Body of pancreas (tissue), 4 donors: ENCODE results near the gene AOC3. TPM values are rescaled to one million over a fixed set of nuclear protein-coding genes. Genes with fewer than 3 reads are reported as not detected.
A peak's percentile ranks its signal among the peaks of the same experiment; 100 is the strongest.

Experiments
- ATAC-seq: fragments of 150-250 bp; one replicate; pipeline ENCODE4 v1.9.1; 2016
- DNase-seq, 4 donors: peaks; one replicate each; pipeline ENCODE4 v3.0.0-alpha.2; 2019
- H3K27ac ChIP-seq, 4 donors: fragments of 200-600 bp; sonication (generic); 1 replicate in 3 of 4; 2 replicates in 1 of 4; pipeline versions ENCODE4 v1.5.1 to v1.6.1; 2016 to 2019; ENCODE audit warnings: mild to moderate bottlenecking in 1 of 4, mixed read lengths in 1 of 4, moderate library complexity in 1 of 4
- H3K27me3 ChIP-seq, 2 donors: fragments of 200-600 bp; sonication (generic); one replicate each; pipeline ENCODE4 v1.6.0; 2016; ENCODE audit warnings: mild to moderate bottlenecking in 1 of 2
- H3K36me3 ChIP-seq, 2 donors: fragments of 200-600 bp; sonication (generic); replicated peaks in 1 of 2; 2 replicates each; pipeline ENCODE4 v1.5.1; 2016; ENCODE audit warnings: low read depth in 2 of 2; ENCODE audit not compliant: insufficient read depth in 1 of 2
- H3K4me1 ChIP-seq: fragments of 200-600 bp; sonication (generic); one replicate; pipeline ENCODE4 v1.6.0; 2016
- H3K4me3 ChIP-seq, 2 donors: fragments of 200-600 bp; sonication (generic); 1 replicate in 1 of 2; 2 replicates in 1 of 2; pipeline ENCODE4 v1.5.1; 2016 to 2019
- H3K9me3 ChIP-seq, 3 donors: fragments of 200-600 bp; sonication (generic); 1 replicate in 2 of 3; 2 replicates in 1 of 3; pipeline ENCODE4 v1.5.1; 2016
- CTCF ChIP-seq, 7 experiments: fragments of 450-650 bp in 4 of 7; fragments of 200-600 bp in 3 of 7; sonication (generic) in 3 of 7; IDR thresholded peaks; one replicate each; pipeline ENCODE4 v1.5.1; 2016 to 2019; ENCODE audit warnings: antibody characterized with exemption in 7 of 7
- POLR2A ChIP-seq, 3 donors: fragments of 450-650 bp; IDR thresholded peaks; one replicate each; pipeline ENCODE4 v1.6.1; 2016; ENCODE audit warnings: antibody characterized with exemption in 3 of 3, mild to moderate bottlenecking in 2 of 3
- WGBS, 2 donors: methylation state at CpG; one replicate each; pipeline ENCODE4 v1.1.5; 2017; 5-methylcytosine and 5-hydroxymethylcytosine counted together
- intact Hi-C: fragments of 100-400 bp; cut with DNase I; formaldehyde crosslinking; loops from one replicate; pipeline ENCODE4 v1.15.1; 2023
- total RNA-seq, 2 donors: library from RNA; depleted of rRNA; stranded (reverse); fragments of >200 nt; gene quantifications; one replicate each; pipeline ENCODE4 v1.1.0, GENCODE V29; 2016

Gene AOC3
- total RNA-seq, 2 donors from 2014 or later, result 6.5 to 55.7 TPM

- DNase-seq (peak in 3 of 4 donors; percentile 45 to 58 (median 47)), ATAC-seq (no peak)
- peak overlapping the region in 2 of 4 donors; percentile 48 to 59 for H3K27ac ChIP-seq
- no peak overlapping the region for H3K4me3 ChIP-seq
- H3K9me3 ChIP-seq, result no peaks in the 10 kb centered on the region
- intact Hi-C loops, result no loop called here
- WGBS, 2 donors, result 5 to 11% methylated on average over 3 of the region's 3 CpGs
- no peaks in the 10 kb centered on the region for H3K27me3 ChIP-seq
- H3K36me3 ChIP-seq, result peaks cover 5 to 18% of the 10 kb centered on the region in 2 donors
- TF ChIP-seq POLR2A (IDR thresholded peaks at IDR 0.05) (no peak), CTCF (IDR thresholded peaks at IDR 0.05) (no peak)
- H3K4me1 ChIP-seq, result peaks cover 24% of the 10 kb centered on the region
These were observed 41.7 kb upstream of the AOC3 start for GRCh38 chr17:42809250-42809649.

DNA sequence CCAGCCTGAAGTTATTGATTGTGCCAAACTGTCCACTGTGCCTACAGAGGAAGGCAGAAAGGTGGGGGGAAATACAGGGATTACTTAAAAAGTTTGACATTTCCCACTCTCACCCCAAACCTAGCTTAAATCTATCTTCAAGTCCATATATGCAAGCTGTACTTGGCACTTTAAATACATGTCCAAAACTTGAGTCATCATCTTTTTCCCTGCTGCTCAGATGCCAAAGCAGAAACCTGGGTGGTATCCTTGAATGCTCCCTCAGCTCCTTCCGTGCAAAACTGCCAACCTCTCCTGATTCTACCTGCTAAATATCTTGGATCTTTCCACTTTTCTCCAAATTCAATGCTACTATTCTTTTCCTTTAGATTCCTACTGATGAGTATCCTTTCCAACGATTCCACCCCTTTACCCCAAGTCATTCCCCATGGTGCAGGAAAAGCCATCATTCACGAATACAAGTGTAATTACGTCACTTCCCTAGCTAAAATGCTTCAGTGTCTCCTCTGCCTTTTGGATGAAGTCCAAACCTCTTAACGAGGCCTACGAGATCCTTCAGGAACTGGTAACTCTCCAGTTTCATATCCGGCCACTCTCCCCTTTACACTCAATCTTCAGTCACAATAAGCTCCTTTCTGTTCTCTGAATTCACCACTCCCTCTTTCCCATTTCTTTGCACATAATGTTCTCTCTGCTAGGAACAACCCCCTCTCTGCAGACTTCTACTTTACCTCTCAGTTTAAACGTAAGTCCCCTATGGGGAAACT is 36.2 kb upstream of the AOC3 start:
- intact Hi-C loops, result no loop called here
- TF ChIP-seq POLR2A (IDR thresholded peaks at IDR 0.05) (no peak), CTCF (IDR thresholded peaks at IDR 0.05) (no peak)
- DNase-seq (no peak), ATAC-seq (no peak)
- H3K4me3 ChIP-seq, result no peak overlapping the region
- H3K9me3 ChIP-seq, result no peaks in the 10 kb centered on the region
- 64 to 82% methylated on average over 8 of the region's 8 CpGs for WGBS, 2 donors
- H3K27ac ChIP-seq, result no peak overlapping the region
- no peaks in the 10 kb centered on the region for H3K27me3 ChIP-seq
- H3K36me3 ChIP-seq, result peaks cover 28 to 50% of the 10 kb centered on the region in 2 donors
- H3K4me1 ChIP-seq, result no peaks in the 10 kb centered on the region

DNA sequence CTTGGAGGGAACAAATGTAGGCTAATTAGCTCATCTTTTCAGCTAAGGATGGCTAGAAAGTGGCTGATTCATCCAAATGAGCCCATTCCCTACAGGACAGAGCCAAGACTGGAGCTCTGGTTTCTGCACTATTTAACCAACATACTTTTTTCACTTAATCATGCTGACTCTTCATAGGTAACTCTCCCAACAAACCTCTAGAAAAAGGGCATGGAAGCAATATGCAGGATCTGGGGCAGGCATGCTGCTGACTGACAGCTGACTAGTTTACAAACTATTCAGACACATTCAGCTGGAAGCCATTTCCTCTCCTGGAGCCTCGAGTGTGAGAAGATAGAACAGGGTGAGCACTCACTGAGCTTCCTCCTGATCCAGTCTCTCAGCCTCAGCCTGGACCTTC is 33.1 kb upstream of the AOC3 start:
- Histone ChIP-seq H3K36me3 (peaks cover 28 to 51% of the 10 kb centered on the region in 2 donors), H3K27me3 (no peaks in the 10 kb centered on the region), H3K4me1 (peaks cover 12% of the 10 kb centered on the region), H3K27ac (no peak overlapping the region), H3K4me3 (no peak overlapping the region), H3K9me3 (no peaks in the 10 kb centered on the region)
- ATAC-seq (no peak), DNase-seq (no peak)
- TF ChIP-seq POLR2A (IDR thresholded peaks at IDR 0.05) (no peak), CTCF (IDR thresholded peaks at IDR 0.05) (no peak)
- intact Hi-C loops, result no loop called here
- 46 to 68% methylated on average over 1 of the region's 1 CpG for WGBS, 2 donors

DNA sequence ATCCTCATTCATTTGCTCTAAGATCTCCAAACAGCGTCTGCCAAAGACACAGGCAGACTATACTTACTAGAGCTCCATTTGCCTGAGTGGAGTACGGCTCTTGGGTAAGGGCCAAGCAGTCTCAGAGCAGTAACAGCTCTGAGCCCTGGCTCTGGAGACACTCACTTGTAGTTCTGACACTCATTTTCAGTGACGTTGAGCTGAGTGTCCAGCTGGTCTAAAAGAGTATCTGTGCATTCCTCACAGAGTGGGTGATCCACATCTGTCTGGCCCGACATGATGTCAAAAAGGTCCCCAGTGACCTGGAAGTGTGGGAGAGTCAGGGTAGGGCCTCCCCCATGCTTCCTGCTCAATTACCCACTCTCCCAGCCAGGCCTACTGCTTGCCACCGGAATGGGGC is 32.6 kb upstream of the AOC3 start:
- intact Hi-C loops, result no loop called here
- Histone ChIP-seq H3K27me3 (no peaks in the 10 kb centered on the region), H3K36me3 (peaks cover 28 to 47% of the 10 kb centered on the region in 2 donors), H3K9me3 (no peaks in the 10 kb centered on the region), H3K4me3 (no peak overlapping the region), H3K27ac (no peak overlapping the region), H3K4me1 (peaks cover 17% of the 10 kb centered on the region)
- 75 to 86% methylated on average over 5 of the region's 5 CpGs for WGBS, 2 donors
- DNase-seq (no peak), ATAC-seq (no peak)
- TF ChIP-seq CTCF (IDR thresholded peaks at IDR 0.05), result no peak
- TF ChIP-seq POLR2A (IDR thresholded peaks at IDR 0.05), result no peak
